ENCODE results near the gene DOCK4. TPM values are rescaled to one million over a fixed set of nuclear protein-coding genes. Genes with fewer than 3 reads are reported as not detected.

DOCK4 gene
- total RNA-seq, 1 donor from 2014 or later, result 43.5 TPM

DNA sequence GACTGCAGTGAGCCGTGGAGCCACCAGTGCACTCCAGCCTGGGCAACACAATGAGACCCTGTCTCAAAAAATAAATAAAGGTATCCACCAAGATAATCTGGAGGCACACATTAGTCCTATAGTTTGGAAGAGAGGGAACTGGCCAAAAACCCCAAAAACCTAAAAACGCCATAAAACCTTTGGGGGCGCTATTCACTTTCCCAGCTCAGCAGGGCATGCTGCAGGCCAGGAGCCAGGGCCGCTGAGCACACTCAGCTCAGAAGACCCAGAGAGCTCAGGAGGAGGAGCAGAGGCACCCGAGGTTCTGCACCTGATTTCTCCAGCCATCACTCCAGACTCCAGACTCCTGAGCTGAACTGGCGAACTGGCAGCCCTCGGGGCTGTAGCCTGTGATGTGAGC is 476.7 kb downstream of the DOCK4 start:
- no peaks in the 10 kb centered on the region for H3K9me3 ChIP-seq
- H3K36me3 ChIP-seq, result peaks cover 0 to 31% of the 10 kb centered on the region in 2 donors
- TF ChIP-seq CTCF (IDR thresholded peaks at IDR 0.05), result no peak

DNA sequence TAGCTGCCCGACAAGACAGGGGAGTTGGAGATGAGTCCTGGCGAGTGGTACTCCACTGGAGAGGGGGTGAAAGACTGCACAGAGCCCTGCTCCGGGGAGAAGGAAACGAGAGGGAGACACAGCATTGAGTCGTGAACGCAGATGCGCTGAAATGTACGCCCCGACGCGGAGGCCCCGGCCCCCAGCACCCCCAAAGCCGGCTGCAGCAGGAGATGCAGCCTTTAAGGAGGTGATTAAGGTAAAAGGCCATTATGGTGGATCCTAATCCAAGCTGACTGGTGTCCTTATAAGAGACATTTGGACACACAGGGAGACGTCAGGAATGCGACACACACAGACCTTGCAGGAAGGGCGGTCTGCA is 477.6 kb downstream of the DOCK4 start:
- Histone ChIP-seq H3K4me3 (no peak overlapping the region), H3K27me3 (no peaks in the 10 kb centered on the region), H3K9me3 (no peaks in the 10 kb centered on the region), H3K4me1 (no peaks in the 10 kb centered on the region), H3K36me3 (peaks cover 0 to 27% of the 10 kb centered on the region in 2 donors), H3K27ac (no peak overlapping the region)
- TF ChIP-seq CTCF (IDR thresholded peaks at IDR 0.05), result no peak
- DNase-seq (ENCODE audit: low spot score in 2 of 2), result no peak
- intact Hi-C loops (cut with DNase I), result no loop called here

More for the DNA sequence above, 476.7 kb downstream of the DOCK4 start:
- intact Hi-C loops (cut with DNase I), result no loop called here
- Histone ChIP-seq H3K4me1 (no peaks in the 10 kb centered on the region), H3K27ac (no peak overlapping the region), H3K4me3 (no peak overlapping the region), H3K27me3 (no peaks in the 10 kb centered on the region)
- no peak for DNase-seq (ENCODE audit: low spot score in 2 of 2)

DNA sequence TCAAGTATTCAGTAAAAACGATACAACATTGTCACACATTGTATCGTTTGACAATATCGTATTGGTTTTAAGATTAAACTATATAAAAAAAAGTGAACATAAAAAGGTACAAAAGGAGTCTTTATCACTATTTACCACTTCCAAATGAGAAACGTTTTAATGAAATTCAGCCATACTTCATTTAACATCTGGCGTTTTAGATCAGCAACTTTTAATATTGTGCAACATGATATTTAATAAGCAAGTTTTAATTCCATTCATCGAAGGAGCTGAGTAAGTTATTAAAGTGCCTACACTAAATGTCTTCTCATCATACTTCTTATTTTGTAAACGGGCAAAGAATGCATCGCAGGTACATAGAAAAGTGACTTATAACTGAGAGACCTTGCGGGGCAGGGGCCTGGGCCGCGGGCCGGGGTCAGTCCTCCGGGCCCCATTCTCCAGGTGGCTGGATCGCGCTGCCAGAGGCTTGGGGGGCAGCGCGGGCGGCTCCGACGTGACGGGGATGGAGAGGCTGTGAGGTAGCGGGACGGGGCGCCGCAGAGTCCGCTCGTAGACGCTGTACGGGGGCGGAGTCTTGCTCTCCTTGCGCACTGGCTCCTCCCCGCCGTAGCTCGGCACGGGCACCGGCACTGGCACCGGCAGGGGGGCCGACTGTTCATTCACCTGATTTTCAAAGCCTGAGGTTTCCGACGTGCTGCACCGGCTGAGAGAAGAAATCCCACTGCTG is 478.1 kb downstream of the DOCK4 start:
- Histone ChIP-seq H3K27me3 (no peaks in the 10 kb centered on the region), H3K36me3 (peaks cover 0 to 23% of the 10 kb centered on the region in 2 donors), H3K27ac (no peak overlapping the region), H3K9me3 (no peaks in the 10 kb centered on the region), H3K4me3 (no peak overlapping the region), H3K4me1 (no peaks in the 10 kb centered on the region)
- TF ChIP-seq CTCF (IDR thresholded peaks at IDR 0.05), result no peak
- intact Hi-C loops (cut with DNase I), result no loop called here
- no peak for DNase-seq (ENCODE audit: low spot score in 2 of 2)

DNA sequence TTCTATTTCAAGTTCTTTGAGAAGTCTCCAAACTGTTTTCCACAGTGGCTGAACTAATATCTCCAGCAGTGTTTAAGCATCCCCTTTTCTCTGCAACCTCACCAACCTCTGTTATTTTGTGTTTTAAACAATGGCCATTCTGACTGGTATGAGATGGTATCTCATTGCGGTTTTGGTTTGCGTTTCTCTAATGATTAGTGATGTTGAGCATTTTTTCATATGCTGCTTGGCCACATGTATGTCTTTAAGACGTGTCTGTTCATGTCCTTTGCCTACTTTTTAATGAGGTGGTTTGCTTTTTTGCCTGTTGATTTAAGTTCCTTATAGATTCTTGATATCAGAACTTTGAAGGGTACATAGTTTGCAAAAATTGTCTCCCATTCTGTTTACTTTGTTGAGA is 487.3 kb downstream of the DOCK4 start:
- DNase-seq (ENCODE audit: low spot score in 2 of 2), result no peak
- TF ChIP-seq CTCF (IDR thresholded peaks at IDR 0.05), result no peak
- Histone ChIP-seq H3K36me3 (no peaks in the 10 kb centered on the region), H3K4me1 (no peaks in the 10 kb centered on the region), H3K27ac (no peak overlapping the region), H3K27me3 (no peaks in the 10 kb centered on the region), H3K9me3 (no peaks in the 10 kb centered on the region), H3K4me3 (no peak overlapping the region)
- intact Hi-C loops (cut with DNase I), result no loop called here

- no peak for TF ChIP-seq CTCF (IDR thresholded peaks at IDR 0.05)
- H3K27ac ChIP-seq, result no peak overlapping the region
- H3K4me3 ChIP-seq, result no peak overlapping the region
- no peak for DNase-seq (ENCODE audit: low spot score in 2 of 2)
- H3K4me1 ChIP-seq, result no peaks in the 10 kb centered on the region
- H3K36me3 ChIP-seq, result no peaks in the 10 kb centered on the region
- H3K9me3 ChIP-seq, result no peaks in the 10 kb centered on the region
- no peaks in the 10 kb centered on the region for H3K27me3 ChIP-seq
- intact Hi-C loops (cut with DNase I), result no loop called here
Observed at GRCh38 chr7:111711426-111712065, 494.7 kb downstream of the DOCK4 start.
